SK-N-SH treated with all-trans-retinoic acid at 6 μM for 48 hours (cell line): Measurements from ENCODE around the gene ACAD9.

Source experiments
- ATAC-seq: fragments of 200-7000 bp; cut with Tn5 transposase; 3 replicates; pipeline ENCODE4 v1.9.1; 2020; ENCODE audit warnings: mild to moderate bottlenecking, moderate library complexity
- ARNTL ChIP-seq: fragments of 450-650 bp; formaldehyde crosslinking; IDR thresholded peaks from 2 replicates; pipeline ENCODE4 v1.5.0; 2020; ENCODE audit warnings: low read depth, mild to moderate bottlenecking, moderate library complexity, borderline replicate concordance
- BACH2 ChIP-seq: fragments of 250-450 bp; sonication (Bioruptor Pico); IDR thresholded peaks from 2 replicates; pipeline ENCODE4 v1.9.0; 2021; ENCODE audit warnings: mild to moderate bottlenecking, borderline replicate concordance
- CSDC2 ChIP-seq: fragments of 250-450 bp; sonication (Bioruptor Pico); IDR thresholded peaks from 2 replicates; pipeline ENCODE4 v1.5.0; 2020; ENCODE audit warnings: mild to moderate bottlenecking, moderate library complexity
- ESRRG ChIP-seq: fragments of 250-450 bp; sonication (Bioruptor Pico); IDR thresholded peaks from 2 replicates; pipeline ENCODE4 v1.6.1; 2021; ENCODE audit warnings: mild to moderate bottlenecking
- GLIS3 ChIP-seq: fragments of 250-450 bp; sonication (Bioruptor Pico); IDR thresholded peaks from 2 replicates; pipeline ENCODE4 v1.5.0; 2020; ENCODE audit warnings: mild to moderate bottlenecking, moderate library complexity
- ISL1 ChIP-seq: fragments of 250-450 bp; sonication (Bioruptor Pico); IDR thresholded peaks from 2 replicates; pipeline ENCODE4 v2.1.2; 2022; ENCODE audit warnings: mild to moderate bottlenecking, moderate library complexity
- OSR1 ChIP-seq: fragments of 250-450 bp; sonication (Bioruptor Pico); IDR thresholded peaks from 2 replicates; pipeline ENCODE4 v1.8.0; 2022; ENCODE audit warnings: moderate library complexity, mild to moderate bottlenecking, inconsistent platforms
- PPARA ChIP-seq: fragments of 250-450 bp; sonication (Bioruptor Pico); IDR thresholded peaks from 2 replicates; pipeline ENCODE4 v1.5.0; 2020; ENCODE audit warnings: mild to moderate bottlenecking, borderline replicate concordance
- SNAI2 ChIP-seq: fragments of 250-450 bp; sonication (Bioruptor Pico); IDR thresholded peaks from 2 replicates; pipeline ENCODE4 v1.5.0; 2020; ENCODE audit warnings: mild to moderate bottlenecking, moderate library complexity
- TCF4 ChIP-seq: fragments of 250-450 bp; sonication (Bioruptor Pico); IDR thresholded peaks from 2 replicates; pipeline ENCODE4 v1.8.0; 2021; ENCODE audit warnings: mild to moderate bottlenecking, moderate library complexity, borderline replicate concordance
- TOX ChIP-seq: fragments of 250-450 bp; sonication (Bioruptor Pico); IDR thresholded peaks from 2 replicates; pipeline ENCODE4 v1.8.0; 2021; ENCODE audit warnings: mild to moderate bottlenecking, moderate library complexity, borderline replicate concordance
- ZC3H10 ChIP-seq: fragments of 250-450 bp; sonication (Bioruptor Pico); IDR thresholded peaks from 2 replicates; pipeline ENCODE4 v1.5.1; 2021; ENCODE audit warnings: mild to moderate bottlenecking, moderate library complexity
- ZFP3 ChIP-seq: fragments of 250-450 bp; sonication (Bioruptor Pico); IDR thresholded peaks from 2 replicates; pipeline ENCODE4 v1.5.0; 2020; ENCODE audit warnings: mild to moderate bottlenecking, moderate library complexity
- ZFP30 ChIP-seq: fragments of 450-650 bp; formaldehyde crosslinking; IDR thresholded peaks from 2 replicates; pipeline ENCODE4 v1.5.0; 2022; ENCODE audit warnings: mild to moderate bottlenecking, moderate library complexity
- ZNF565 ChIP-seq: fragments of 450-650 bp; formaldehyde crosslinking; conservative IDR thresholded peaks from 2 replicates; pipeline ENCODE4 v1.5.0; 2020; ENCODE audit warnings: low read depth, mild to moderate bottlenecking, moderate library complexity
- ZNF70 ChIP-seq: fragments of 450-650 bp; formaldehyde crosslinking; IDR thresholded peaks from 2 replicates; pipeline ENCODE4 v1.5.0; 2020; ENCODE audit warnings: mild to moderate bottlenecking, moderate library complexity
- TF ChIP-seq, protein P1 (sequence below): fragments of 250-450 bp; sonication (Bioruptor Pico); IDR thresholded peaks from 2 replicates; pipeline ENCODE4 v1.5.1; 2020; ENCODE audit warnings: low read depth, mild to moderate bottlenecking, moderate library complexity
- TF ChIP-seq, protein P2 (sequence below): fragments of 250-450 bp; sonication (Bioruptor Pico); IDR thresholded peaks from 2 replicates; pipeline ENCODE4 v1.5.0; 2020; ENCODE audit warnings: mild to moderate bottlenecking, moderate library complexity
- TF ChIP-seq, protein P3 (sequence below): fragments of 250-450 bp; sonication (Bioruptor Pico); IDR thresholded peaks from 2 replicates; pipeline ENCODE4 v1.8.0; 2020; ENCODE audit warnings: mild to moderate bottlenecking, moderate library complexity, borderline replicate concordance
- TF ChIP-seq, protein P4 (sequence below): fragments of 250-450 bp; sonication (Bioruptor Pico); IDR thresholded peaks from 2 replicates; pipeline ENCODE4 v1.8.0; 2021; ENCODE audit warnings: low read depth, mild to moderate bottlenecking, moderate library complexity, borderline replicate concordance
- TF ChIP-seq, protein P5 (sequence below): fragments of 250-450 bp; sonication (Bioruptor Pico); IDR thresholded peaks from 2 replicates; pipeline ENCODE4 v1.5.1; 2021; ENCODE audit warnings: mild to moderate bottlenecking, moderate library complexity

Gene ACAD9

DNA sequence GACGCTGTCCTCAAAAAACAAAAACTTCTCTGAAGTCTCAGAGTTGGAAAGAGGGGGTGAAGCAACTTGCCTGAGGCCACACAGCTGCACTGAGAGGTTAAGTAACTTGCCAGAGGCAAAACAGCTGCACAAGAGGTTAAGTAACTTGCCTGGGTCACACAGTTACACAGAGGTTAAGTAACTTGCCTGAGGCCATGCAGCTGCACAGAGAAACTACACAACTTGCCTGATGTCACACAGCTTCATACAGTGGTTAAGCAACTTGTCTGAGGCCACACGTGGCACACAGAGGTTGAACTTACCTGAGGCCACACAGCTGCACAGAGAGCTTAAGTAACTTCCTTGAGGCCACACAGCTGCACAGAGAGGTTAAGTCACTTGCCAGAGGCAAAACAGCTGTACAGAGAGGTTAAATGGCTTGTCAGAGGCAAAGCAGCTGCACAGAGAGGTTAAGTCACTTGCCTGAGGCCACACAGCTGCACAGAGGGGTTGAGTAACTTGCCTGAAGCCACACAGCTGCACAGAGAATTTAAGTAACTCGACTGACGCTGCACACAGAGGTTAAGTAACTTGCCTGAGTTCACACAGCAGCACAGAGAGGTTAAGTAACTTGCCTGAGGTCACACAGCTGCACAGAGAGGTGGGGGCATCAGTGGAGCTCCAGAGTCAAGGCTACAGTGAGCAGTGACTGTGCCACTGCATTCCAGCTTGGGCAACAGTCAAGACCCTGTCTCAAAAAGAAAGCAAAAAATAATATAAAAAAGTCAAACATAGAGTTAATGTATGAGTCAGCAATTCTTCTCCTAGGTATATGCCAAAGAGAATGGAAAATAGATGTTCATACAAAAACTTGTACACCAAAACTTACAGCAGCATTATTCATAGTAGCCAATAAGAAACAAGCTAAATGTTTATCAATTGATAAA is 12.0 kb upstream of the ACAD9 start:
- TF ChIP-seq SNAI2 (CRISPR knock-in tag) (no peak), ISL1 (CRISPR knock-in tag) (0 out of 2 replicates have a peak, but pooled peaks have one; percentile 9)
- TF ChIP-seq, protein P1, sequence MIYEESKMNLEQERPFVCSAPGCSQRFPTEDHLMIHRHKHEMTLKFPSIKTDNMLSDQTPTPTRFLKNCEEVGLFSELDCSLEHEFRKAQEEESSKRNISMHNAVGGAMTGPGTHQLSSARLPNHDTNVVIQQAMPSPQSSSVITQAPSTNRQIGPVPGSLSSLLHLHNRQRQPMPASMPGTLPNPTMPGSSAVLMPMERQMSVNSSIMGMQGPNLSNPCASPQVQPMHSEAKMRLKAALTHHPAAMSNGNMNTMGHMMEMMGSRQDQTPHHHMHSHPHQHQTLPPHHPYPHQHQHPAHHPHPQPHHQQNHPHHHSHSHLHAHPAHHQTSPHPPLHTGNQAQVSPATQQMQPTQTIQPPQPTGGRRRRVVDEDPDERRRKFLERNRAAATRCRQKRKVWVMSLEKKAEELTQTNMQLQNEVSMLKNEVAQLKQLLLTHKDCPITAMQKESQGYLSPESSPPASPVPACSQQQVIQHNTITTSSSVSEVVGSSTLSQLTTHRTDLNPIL: 0 out of 2 replicates have a peak, but pooled peaks have one; percentile 22
- ATAC-seq: no peak

DNA sequence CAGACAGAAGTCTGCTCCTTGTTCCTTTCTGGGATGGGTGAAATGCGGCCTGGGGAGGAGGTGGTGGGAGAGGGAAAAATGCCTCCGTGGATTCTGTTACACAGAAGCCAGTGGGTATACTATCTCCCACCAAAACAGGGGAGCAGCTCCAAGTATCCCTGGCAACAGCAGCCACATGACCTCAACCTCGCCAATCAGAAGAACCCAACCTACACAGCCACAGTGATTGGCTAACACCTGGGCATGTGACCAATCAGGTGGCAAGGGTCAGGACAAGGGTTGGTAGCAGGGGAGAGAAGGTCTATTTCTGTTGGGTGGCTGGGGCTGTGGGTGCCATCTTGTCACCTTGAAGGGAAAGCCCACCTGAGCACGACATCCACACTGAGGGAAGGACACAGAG is 9.1 kb upstream of the ACAD9 start:
- no peak for TF ChIP-seq OSR1 (CRISPR knock-in tag)
- no peak for TF ChIP-seq ARNTL
- no peak for TF ChIP-seq ESRRG (CRISPR knock-in tag)
- no peak for TF ChIP-seq ZFP30 (CRISPR knock-in tag)
- no peak for TF ChIP-seq PPARA
- no peak for TF ChIP-seq ZC3H10 (CRISPR knock-in tag)
- TF ChIP-seq CSDC2 (CRISPR knock-in tag): no peak
- TF ChIP-seq SNAI2 (CRISPR knock-in tag): no peak
- no peak for TF ChIP-seq TOX (CRISPR knock-in tag)
- TF ChIP-seq GLIS3 (CRISPR knock-in tag): no peak
- TF ChIP-seq ZFP3 (CRISPR knock-in tag): no peak
- ATAC-seq: no peak

DNA sequence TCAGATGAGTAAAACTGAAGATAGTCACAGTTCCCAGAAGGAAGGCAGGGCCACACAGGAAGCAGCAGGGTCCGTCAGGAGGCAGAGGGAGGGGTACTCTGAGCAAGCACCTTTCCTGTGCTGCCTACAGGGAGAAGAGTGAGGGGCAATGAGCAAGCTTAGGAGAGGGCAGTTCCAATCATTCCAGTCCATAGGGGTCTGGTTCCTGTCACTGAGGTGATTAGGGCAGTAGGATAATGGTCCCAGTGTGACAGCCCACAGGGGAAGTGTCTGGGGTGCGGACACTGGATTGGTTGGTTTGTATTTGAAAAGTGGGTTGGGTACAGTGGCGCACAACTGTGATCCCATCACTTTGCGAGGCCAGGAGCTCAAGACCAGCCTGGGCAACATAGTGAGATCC is 7.1 kb upstream of the ACAD9 start:
- TF ChIP-seq ZFP3 (CRISPR knock-in tag) (no peak), BACH2 (CRISPR knock-in tag) (no peak), ZNF70 (no peak), TCF4 (CRISPR knock-in tag) (no peak), ZNF565 (CRISPR knock-in tag) (no peak), ISL1 (CRISPR knock-in tag) (no peak)
- TF ChIP-seq, protein P2, sequence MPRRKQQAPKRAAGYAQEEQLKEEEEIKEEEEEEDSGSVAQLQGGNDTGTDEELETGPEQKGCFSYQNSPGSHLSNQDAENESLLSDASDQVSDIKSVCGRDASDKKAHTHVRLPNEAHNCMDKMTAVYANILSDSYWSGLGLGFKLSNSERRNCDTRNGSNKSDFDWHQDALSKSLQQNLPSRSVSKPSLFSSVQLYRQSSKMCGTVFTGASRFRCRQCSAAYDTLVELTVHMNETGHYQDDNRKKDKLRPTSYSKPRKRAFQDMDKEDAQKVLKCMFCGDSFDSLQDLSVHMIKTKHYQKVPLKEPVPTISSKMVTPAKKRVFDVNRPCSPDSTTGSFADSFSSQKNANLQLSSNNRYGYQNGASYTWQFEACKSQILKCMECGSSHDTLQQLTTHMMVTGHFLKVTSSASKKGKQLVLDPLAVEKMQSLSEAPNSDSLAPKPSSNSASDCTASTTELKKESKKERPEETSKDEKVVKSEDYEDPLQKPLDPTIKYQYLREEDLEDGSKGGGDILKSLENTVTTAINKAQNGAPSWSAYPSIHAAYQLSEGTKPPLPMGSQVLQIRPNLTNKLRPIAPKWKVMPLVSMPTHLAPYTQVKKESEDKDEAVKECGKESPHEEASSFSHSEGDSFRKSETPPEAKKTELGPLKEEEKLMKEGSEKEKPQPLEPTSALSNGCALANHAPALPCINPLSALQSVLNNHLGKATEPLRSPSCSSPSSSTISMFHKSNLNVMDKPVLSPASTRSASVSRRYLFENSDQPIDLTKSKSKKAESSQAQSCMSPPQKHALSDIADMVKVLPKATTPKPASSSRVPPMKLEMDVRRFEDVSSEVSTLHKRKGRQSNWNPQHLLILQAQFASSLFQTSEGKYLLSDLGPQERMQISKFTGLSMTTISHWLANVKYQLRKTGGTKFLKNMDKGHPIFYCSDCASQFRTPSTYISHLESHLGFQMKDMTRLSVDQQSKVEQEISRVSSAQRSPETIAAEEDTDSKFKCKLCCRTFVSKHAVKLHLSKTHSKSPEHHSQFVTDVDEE: no peak
- TF ChIP-seq, protein P3, sequence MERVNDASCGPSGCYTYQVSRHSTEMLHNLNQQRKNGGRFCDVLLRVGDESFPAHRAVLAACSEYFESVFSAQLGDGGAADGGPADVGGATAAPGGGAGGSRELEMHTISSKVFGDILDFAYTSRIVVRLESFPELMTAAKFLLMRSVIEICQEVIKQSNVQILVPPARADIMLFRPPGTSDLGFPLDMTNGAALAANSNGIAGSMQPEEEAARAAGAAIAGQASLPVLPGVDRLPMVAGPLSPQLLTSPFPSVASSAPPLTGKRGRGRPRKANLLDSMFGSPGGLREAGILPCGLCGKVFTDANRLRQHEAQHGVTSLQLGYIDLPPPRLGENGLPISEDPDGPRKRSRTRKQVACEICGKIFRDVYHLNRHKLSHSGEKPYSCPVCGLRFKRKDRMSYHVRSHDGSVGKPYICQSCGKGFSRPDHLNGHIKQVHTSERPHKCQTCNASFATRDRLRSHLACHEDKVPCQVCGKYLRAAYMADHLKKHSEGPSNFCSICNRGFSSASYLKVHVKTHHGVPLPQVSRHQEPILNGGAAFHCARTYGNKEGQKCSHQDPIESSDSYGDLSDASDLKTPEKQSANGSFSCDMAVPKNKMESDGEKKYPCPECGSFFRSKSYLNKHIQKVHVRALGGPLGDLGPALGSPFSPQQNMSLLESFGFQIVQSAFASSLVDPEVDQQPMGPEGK (CRISPR knock-in tag): no peak
- TF ChIP-seq, protein P4, sequence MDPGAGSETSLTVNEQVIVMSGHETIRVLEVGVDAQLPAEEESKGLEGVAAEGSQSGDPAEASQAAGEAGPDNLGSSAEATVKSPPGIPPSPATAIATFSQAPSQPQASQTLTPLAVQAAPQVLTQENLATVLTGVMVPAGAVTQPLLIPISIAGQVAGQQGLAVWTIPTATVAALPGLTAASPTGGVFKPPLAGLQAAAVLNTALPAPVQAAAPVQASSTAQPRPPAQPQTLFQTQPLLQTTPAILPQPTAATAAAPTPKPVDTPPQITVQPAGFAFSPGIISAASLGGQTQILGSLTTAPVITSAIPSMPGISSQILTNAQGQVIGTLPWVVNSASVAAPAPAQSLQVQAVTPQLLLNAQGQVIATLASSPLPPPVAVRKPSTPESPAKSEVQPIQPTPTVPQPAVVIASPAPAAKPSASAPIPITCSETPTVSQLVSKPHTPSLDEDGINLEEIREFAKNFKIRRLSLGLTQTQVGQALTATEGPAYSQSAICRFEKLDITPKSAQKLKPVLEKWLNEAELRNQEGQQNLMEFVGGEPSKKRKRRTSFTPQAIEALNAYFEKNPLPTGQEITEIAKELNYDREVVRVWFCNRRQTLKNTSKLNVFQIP (CRISPR knock-in tag): no peak
- TF ChIP-seq, all 23 proteins: peak for 0
- no peak for ATAC-seq

DNA sequence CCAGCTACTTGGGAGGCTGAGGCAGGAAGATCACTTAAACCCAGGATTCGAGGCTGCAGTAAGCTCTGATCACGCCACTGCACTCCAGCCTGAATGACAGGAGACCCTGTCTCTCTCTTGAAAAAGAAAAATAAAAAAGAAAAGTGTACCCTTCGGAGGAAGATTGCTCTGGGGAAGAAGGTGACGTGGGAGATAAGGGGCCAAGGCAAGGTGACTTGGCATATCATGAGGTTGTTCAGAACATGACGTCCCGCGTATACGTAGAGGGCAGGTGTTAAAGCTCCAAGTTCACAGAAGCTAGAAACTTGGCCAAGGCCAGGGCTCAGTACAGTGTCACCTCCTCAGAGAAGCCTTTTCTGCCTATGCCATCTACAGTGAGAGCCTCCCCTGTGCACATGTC is 6.7 kb upstream of the ACAD9 start:
- no peak; the same call in 2 of the 3 replicates for ATAC-seq

More for the DNA sequence above, 6.7 kb upstream of the ACAD9 start:
- TF ChIP-seq BACH2 (CRISPR knock-in tag): no peak
- TF ChIP-seq, protein P5, sequence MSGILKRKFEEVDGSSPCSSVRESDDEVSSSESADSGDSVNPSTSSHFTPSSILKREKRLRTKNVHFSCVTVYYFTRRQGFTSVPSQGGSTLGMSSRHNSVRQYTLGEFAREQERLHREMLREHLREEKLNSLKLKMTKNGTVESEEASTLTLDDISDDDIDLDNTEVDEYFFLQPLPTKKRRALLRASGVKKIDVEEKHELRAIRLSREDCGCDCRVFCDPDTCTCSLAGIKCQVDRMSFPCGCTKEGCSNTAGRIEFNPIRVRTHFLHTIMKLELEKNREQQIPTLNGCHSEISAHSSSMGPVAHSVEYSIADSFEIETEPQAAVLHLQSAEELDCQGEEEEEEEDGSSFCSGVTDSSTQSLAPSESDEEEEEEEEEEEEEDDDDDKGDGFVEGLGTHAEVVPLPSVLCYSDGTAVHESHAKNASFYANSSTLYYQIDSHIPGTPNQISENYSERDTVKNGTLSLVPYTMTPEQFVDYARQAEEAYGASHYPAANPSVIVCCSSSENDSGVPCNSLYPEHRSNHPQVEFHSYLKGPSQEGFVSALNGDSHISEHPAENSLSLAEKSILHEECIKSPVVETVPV (CRISPR knock-in tag): no peak
- no peak for TF ChIP-seq TOX (CRISPR knock-in tag)
- no peak for TF ChIP-seq TCF4 (CRISPR knock-in tag)
- TF ChIP-seq, protein P2: no peak
- TF ChIP-seq OSR1 (CRISPR knock-in tag): no peak
- no peak for TF ChIP-seq ZNF565 (CRISPR knock-in tag)
